Smooth muscle cell (in vitro differentiated cells): ENCODE data around the gene GJB5. TPM values are rescaled to one million over a fixed set of nuclear protein-coding genes. Genes with fewer than 3 reads are reported as not detected.

Source experiments
- DNase-seq: peaks from one replicate; lab custom pipeline; 2025; ENCODE audit not compliant: unreplicated experiment; lab: John Stamatoyannopoulos, UW
- H2AFZ ChIP-seq: fragments of 200-600 bp; sonication (generic); 2 replicates; pipeline ENCODE4 v1.6.0; 2016; ENCODE audit warnings: antibody characterized with exemption, low read depth, mild to moderate bottlenecking
- H3F3A ChIP-seq: fragments of 200-600 bp; sonication (generic); 2 replicates; pipeline ENCODE4 v1.6.0; 2017; ENCODE audit warnings: antibody characterized with exemption, low read depth
- H3K27ac ChIP-seq: fragments of 200-600 bp; sonication (generic); 2 replicates; pipeline ENCODE4 v1.5.1; 2016; ENCODE audit warnings: low read depth, mild to moderate bottlenecking
- H3K27me3 ChIP-seq: fragments of 200-600 bp; sonication (generic); 2 replicates; pipeline ENCODE4 v1.6.1; 2016; ENCODE audit warnings: low read depth, mild to moderate bottlenecking
- H3K36me3 ChIP-seq: fragments of 200-600 bp; sonication (generic); 2 replicates; pipeline ENCODE4 v1.5.1; 2016; ENCODE audit warnings: low read depth
- H3K4me1 ChIP-seq: fragments of 200-600 bp; sonication (generic); 2 replicates; pipeline ENCODE4 v1.5.1; 2016; ENCODE audit warnings: low read depth
- H3K4me2 ChIP-seq: fragments of 200-600 bp; sonication (generic); 2 replicates; pipeline ENCODE4 v1.6.0; 2016; ENCODE audit warnings: mild to moderate bottlenecking
- H3K4me3 ChIP-seq: fragments of 200-600 bp; sonication (generic); 2 replicates; pipeline ENCODE4 v1.5.1; 2016; ENCODE audit warnings: mild to moderate bottlenecking
- H3K79me2 ChIP-seq: fragments of 200-600 bp; sonication (generic); 2 replicates; pipeline ENCODE4 v1.6.0; 2016; ENCODE audit warnings: low read depth, mild to moderate bottlenecking
- H3K9ac ChIP-seq: fragments of 200-600 bp; sonication (generic); 2 replicates; pipeline ENCODE4 v1.6.0; 2016; ENCODE audit warnings: low read depth
- H3K9me3 ChIP-seq: fragments of 200-600 bp; sonication (generic); replicated peaks from 2 replicates; pipeline ENCODE4 v1.5.1; 2016; ENCODE audit warnings: low read depth
- H4K20me1 ChIP-seq: fragments of 200-600 bp; sonication (generic); 2 replicates; pipeline ENCODE4 v1.6.0; 2016; ENCODE audit warnings: low read depth
- WGBS: methylation state at CpG from one replicate; pipeline ENCODE4 v1.1.7; 2016; ENCODE audit warnings: low lambda C conversion rate; 5-methylcytosine and 5-hydroxymethylcytosine counted together
- polyA plus RNA-seq: library from polyadenylated mRNA; unstranded; fragments of >200 nt; fragmentation: Nextera tagmentation; extraction: Ambion mirVana; gene quantifications from 2 replicates; pipeline ENCODE4 v1.2.1, GENCODE V29; 2016
- total RNA-seq: library from RNA; depleted of rRNA; stranded (reverse); fragments of >200 nt; gene quantifications from 2 replicates; pipeline ENCODE4 v1.2.3, GENCODE V29; 2014
- TF ChIP-seq, protein P1 (sequence below): fragments of 200-600 bp; sonication (generic); IDR thresholded peaks from 2 replicates; pipeline ENCODE4 v1.5.1; 2017; ENCODE audit warnings: borderline replicate concordance, mild to moderate bottlenecking, antibody characterized with exemption; ENCODE audit not compliant: insufficient read depth, poor library complexity, severe bottlenecking

Gene GJB5
- total and polyA plus RNA-seq, 2 experiments from 2014 or later, result 2.5 to 8.8 TPM

DNA sequence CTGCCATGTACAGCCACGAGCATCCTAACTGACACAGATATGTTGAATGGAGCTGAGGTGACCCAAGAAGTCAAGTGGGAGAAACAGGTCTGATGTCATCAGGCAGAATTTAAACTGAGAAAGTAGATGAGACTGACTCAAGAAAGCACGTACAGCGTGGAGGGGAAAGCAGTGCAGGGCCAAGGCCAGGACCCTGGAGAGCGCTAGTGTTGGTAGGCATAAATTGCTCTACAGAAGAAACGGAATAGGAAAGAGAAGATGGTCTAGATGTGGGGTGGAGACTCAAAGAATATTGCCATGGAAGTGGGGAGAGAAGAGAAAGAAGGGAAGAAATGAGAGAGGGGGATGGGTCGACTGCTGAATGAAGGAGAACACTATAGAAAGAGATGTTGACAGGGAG, 45.3 kb upstream of the GJB5 start:
- TF ChIP-seq, protein P1, sequence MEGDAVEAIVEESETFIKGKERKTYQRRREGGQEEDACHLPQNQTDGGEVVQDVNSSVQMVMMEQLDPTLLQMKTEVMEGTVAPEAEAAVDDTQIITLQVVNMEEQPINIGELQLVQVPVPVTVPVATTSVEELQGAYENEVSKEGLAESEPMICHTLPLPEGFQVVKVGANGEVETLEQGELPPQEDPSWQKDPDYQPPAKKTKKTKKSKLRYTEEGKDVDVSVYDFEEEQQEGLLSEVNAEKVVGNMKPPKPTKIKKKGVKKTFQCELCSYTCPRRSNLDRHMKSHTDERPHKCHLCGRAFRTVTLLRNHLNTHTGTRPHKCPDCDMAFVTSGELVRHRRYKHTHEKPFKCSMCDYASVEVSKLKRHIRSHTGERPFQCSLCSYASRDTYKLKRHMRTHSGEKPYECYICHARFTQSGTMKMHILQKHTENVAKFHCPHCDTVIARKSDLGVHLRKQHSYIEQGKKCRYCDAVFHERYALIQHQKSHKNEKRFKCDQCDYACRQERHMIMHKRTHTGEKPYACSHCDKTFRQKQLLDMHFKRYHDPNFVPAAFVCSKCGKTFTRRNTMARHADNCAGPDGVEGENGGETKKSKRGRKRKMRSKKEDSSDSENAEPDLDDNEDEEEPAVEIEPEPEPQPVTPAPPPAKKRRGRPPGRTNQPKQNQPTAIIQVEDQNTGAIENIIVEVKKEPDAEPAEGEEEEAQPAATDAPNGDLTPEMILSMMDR, result no peak

DNA sequence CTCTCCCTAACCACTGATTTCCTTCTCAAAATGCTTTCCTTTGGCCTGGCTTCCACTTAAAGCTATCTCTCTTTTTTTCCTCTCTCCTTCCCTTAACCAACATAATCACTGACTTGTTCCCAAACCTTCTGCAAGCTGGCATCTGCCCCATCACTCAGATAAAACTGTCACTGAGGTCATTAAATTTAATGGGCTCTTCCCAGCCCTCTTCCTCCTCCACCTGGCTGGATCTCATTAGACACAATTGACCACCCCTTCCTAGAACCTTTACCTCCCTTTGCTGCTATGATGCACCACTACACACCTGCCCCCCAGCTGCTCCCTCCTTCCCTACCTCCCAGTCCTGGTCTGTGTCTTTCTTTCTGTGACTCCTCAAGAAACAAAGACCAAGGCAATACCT, 44.0 kb upstream of the GJB5 start:
- no peaks in the 10 kb centered on the region for H3K79me2 ChIP-seq
- H3K4me2 ChIP-seq, result no peak overlapping the region
- DNase-seq, result no peak
- no peak overlapping the region for H2AFZ ChIP-seq
- no peak overlapping the region for H3K27ac ChIP-seq
- H3K9ac ChIP-seq, result no peak overlapping the region
- no peaks in the 10 kb centered on the region for H3K4me1 ChIP-seq
- no peaks in the 10 kb centered on the region for H4K20me1 ChIP-seq
- no peaks in the 10 kb centered on the region for H3K36me3 ChIP-seq
- peaks cover 3% of the 10 kb centered on the region for H3K27me3 ChIP-seq
- no peaks in the 10 kb centered on the region for H3K9me3 ChIP-seq
- H3F3A ChIP-seq, result no peaks in the 10 kb centered on the region
- TF ChIP-seq, protein P1, result no peak
- H3K4me3 ChIP-seq, result no peak overlapping the region

More for the DNA sequence above, 45.3 kb upstream of the GJB5 start:
- Histone ChIP-seq H3K27me3 (peaks cover 3% of the 10 kb centered on the region), H4K20me1 (no peaks in the 10 kb centered on the region), H3K9ac (no peak overlapping the region), H3K4me1 (no peaks in the 10 kb centered on the region), H2AFZ (no peak overlapping the region), H3K79me2 (no peaks in the 10 kb centered on the region), H3K36me3 (no peaks in the 10 kb centered on the region), H3K4me2 (no peak overlapping the region), H3K4me3 (no peak overlapping the region), H3K27ac (no peak overlapping the region), H3K9me3 (no peaks in the 10 kb centered on the region), H3F3A (no peaks in the 10 kb centered on the region)
- no peak for DNase-seq
- 61% methylated on average over 6 of the region's 6 CpGs for WGBS

DNA sequence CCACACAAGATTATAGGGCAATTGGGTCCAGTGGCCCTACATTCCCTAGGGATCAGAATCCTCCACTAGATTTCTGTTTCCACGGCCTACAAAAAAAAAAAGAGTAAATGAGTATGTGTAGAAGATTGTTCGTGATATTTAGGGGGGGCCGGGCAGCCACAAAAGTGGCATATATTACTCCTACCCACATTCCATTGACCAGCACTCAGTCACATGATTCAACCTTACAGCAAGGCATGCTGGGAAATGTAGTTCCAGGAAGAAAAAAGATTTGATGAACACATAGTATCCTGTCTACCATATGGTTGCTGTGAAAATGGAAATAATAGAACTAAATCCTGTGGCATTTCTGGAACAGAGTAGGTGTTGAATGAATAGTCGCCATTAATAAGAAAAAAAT, 43.4 kb upstream of the GJB5 start:
- no peaks in the 10 kb centered on the region for H3K79me2 ChIP-seq
- H3K4me3 ChIP-seq, result no peak overlapping the region
- peaks cover 3% of the 10 kb centered on the region for H3K27me3 ChIP-seq
- H3K9me3 ChIP-seq, result no peaks in the 10 kb centered on the region
- no peaks in the 10 kb centered on the region for H4K20me1 ChIP-seq
- H3K4me1 ChIP-seq, result no peaks in the 10 kb centered on the region
- H3K4me2 ChIP-seq, result no peak overlapping the region
- TF ChIP-seq, protein P1, result no peak
- no peak overlapping the region for H3K27ac ChIP-seq
- no peaks in the 10 kb centered on the region for H3K36me3 ChIP-seq
- no peak for DNase-seq
- H3F3A ChIP-seq, result no peaks in the 10 kb centered on the region
- 83% methylated on average over 4 of the region's 4 CpGs for WGBS
- no peak overlapping the region for H2AFZ ChIP-seq
- no peak overlapping the region for H3K9ac ChIP-seq

DNA sequence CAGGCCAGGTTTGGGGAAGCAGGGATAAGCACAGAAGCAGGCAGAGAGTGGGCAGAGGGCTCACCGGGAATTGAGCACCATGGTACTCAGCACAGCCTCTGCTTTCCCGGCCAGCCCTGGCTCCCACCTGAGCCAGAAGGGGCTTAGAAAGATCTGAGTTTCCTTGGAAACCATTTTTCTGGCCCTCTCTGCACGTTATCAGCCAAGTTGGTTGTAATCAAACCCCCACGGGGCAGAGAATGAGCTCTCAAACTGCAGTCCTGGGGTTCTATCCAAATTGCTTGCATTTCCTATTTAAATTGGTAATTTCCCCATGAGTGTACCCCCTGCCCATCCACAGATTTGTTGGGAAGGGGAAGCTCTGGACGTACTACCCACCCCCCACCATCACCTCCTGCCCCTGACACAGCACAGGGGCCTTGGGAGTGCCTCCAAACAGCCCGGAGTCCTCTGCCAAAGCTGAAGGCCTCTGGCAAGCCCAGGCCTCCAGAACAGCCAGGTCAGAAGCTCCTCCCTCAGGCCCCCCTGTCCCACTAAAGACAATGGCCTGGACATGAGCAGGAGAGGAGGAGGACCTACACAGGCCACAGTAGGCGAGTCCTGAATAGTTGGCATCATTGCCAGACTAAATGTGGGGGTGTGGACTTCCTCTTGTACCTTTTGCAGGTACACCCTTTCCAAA, 42.7 kb upstream of the GJB5 start:
- no peak overlapping the region for H3K9ac ChIP-seq
- H3K27ac ChIP-seq, result no peak overlapping the region
- peaks cover 5% of the 10 kb centered on the region for H3K27me3 ChIP-seq
- no peaks in the 10 kb centered on the region for H3K79me2 ChIP-seq
- no peaks in the 10 kb centered on the region for H3F3A ChIP-seq
- no peak overlapping the region for H3K4me2 ChIP-seq
- DNase-seq, result no peak
- H4K20me1 ChIP-seq, result no peaks in the 10 kb centered on the region
- no peak overlapping the region for H3K4me3 ChIP-seq
- TF ChIP-seq, protein P1, result no peak
- H3K9me3 ChIP-seq, result no peaks in the 10 kb centered on the region
- no peaks in the 10 kb centered on the region for H3K36me3 ChIP-seq
- H2AFZ ChIP-seq, result no peak overlapping the region
- H3K4me1 ChIP-seq, result no peaks in the 10 kb centered on the region
- 77% methylated on average over 7 of the region's 7 CpGs for WGBS
